NCI-H1436 treated with DMSO at 0.1 percent for 48 hours (cell line): Measurements from ENCODE around the gene PGM1.

Experiments
- DNase-seq: peaks from one replicate; lab custom pipeline; 2025; lab: John Stamatoyannopoulos, UW

Gene PGM1

GRCh38 chr1:63633281-63633680, 40.1 kb downstream of the PGM1 start:
- no peak for DNase-seq

DNA sequence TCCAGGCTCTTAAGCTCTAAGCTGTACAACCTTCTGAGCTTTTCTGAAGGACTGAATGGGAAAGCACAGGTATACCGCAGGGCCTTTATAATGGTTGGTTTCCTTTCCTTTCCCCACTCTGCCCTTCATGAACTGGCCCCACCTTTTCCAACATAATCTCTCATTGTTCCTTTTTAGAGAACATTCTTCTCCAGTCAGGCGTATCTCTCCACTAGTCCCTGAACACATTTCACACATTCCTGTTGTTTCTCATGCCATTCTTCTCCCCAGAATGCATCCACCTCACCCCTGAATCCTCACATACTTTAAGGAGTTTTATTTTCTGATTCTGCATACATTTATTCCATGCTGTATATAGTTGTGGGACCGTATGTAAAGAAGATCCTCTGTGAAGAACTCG, 41.3 kb downstream of the PGM1 start:
- no peak for DNase-seq

- DNase-seq = no peak
These were observed 42.5 kb downstream of the PGM1 start for GRCh38 chr1:63635681-63636080.

DNA sequence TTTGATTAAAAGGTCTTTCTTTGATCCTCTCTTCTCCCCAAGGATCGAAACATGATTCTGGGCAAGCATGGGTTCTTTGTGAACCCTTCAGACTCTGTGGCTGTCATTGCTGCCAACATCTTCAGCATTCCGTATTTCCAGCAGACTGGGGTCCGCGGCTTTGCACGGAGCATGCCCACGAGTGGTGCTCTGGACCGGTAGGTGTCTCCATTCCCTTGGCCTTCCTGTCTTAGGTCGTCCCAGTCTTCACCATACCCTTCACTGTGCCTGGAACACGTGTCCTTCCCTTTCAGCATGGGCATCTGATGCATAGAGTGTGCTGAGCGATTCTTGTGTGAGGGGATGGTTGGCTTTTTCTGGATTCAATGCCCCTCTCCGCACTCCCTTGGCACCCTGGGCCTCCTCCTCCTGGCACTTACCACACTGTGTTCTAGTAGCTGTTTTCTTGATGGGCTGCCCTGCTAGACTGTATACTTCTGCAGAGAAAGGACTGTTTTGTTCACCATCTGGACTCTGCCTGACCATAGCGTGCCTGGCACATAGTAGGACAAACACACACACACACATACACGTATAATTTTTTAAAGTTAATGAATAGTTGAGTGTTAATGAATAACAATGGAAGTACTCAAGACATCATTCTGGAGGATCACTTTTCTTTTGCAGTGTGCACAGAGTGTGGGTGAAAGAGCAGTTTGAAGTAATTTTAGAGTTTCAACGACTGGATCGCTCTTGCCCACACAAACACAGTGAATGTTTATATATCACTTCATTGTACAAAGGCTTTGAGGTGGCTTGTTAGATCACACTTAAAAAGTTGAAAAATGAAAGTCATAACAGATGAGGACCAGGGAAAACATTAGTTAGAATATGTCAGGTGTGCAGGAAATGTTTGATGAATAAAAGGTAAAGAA, 43.2 kb downstream of the PGM1 start:
- DNase-seq = no peak

- no peak for DNase-seq
These were observed 45.3 kb downstream of the PGM1 start for GRCh38 chr1:63638471-63638870.

DNA sequence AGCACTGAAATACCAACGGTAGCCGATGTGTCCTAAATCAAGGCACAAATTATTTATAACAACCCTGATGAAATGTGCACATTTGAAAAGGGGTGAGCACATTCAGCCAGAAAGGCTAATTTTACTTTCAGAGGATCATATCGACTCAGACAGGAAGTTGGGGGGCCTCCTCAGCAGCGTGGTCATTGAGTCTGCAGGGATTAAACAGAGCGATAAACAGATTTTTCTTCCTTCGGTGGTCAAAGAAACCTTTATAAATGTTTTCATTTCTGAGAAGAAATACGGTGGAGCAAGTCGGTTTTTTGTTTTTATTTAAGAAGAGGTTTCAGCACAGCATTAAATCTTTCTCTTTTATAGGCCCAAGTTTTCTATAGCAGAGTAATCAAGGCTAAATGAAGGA, 45.7 kb downstream of the PGM1 start:
- no peak for DNase-seq

DNA sequence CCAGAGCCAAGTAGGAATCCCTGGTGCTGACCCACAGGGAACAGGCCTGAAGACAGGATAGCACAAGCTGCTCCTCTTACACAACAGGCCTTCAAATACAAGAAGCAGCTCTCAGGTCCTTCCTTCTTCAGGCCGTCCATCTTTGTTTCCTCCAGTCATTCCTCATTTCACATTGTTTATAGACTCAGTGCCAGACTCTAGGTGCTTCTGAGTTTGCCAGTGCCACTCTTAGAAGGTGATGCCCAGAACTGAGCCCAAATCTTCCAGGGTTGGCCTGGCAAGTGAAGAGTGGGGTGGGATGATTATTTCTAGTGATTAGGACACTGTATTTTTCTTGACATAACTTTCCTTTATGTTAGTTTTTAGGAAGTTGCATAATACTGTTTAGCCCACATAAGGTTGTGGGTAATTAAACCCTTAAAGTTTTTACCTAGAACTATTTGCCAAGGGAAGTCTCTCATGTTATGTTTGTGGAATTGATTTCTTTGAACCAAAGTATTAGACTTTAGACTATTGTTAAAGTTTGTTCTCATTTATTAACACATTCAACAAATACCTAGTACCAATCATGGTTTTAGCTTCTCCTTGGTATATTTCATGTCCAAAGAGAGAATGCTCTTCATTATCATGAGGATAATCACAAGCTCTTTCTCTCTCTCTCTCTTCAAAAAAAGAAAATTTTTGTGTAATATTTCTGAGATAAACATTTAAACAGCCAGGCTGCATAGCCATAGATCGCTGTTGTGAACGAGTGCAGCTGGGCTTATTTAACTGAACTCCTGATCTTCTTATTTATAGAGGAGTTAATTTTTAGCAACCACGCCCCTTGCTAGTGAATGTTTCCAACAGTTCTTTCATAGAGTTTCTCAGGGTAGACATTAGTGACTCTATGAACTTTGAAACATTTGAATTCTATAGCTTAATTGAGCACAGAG, 47.7 kb downstream of the PGM1 start:
- no peak for DNase-seq

- DNase-seq = no peak
These were observed 48.4 kb downstream of the PGM1 start for GRCh38 chr1:63641615-63642014.

DNA sequence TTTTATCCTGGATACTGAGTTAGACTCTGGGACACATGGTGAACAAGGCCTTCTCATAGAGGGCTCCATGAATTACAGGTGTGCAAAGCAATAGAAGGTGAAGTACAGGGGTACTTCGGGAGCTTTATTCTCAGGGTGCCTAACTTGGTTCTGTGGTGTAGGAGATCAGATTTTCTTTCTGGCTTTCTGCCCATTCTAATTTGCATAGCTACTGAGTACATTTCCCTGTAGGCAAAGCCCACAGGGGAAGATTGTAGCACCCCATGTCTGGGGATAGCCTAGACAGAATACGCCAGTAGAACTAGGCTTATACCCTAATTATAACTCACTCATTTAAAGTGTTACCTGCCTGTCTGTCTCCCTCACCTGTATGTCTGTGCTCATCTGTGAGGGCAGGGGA, 49.7 kb downstream of the PGM1 start:
- no peak for DNase-seq

DNA sequence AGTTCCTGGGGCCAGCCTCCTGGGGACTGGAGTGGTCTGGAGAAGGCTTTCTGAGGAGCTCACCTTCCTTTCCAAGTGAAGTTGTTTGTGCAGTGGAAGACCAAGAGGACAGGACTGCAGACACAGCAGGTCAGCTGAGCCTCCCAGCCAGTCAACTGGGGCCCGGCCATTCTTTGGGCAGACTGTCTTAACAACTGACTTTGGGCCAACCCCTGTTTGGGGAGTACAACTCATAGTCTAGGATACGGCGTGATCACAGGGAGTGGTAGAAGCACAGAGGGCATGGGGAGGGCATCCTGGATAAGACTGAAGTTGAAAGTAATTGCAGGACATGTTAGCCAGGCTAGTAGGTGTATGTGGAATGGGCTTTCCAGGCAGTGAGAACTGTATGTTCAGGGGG, 50.3 kb downstream of the PGM1 start:
- DNase-seq = no peak

DNA sequence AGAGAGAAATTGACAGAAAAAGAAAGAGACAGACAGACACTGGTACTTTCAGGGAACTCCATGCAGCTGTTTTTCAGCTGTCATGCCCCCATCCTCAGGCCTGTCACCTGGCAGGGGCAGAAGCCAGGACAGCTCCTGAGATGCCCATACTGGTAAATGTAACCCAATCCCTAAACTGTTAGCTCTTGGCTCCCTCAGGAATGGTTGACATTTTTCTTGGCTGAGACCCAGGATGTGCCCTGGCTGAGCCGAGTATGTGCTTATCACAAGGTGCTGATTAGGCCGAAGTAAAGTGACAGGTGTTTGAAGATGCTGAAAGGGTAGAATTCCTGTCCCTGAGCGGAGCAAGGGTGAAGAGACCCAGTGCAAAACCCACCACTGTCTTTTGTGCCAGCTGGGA, 50.7 kb downstream of the PGM1 start:
- DNase-seq = no peak

GRCh38 chr1:63645317-63645716, 52.1 kb downstream of the PGM1 start:
- DNase-seq = no peak

- no peak for DNase-seq
These were observed 55.5 kb downstream of the PGM1 start for GRCh38 chr1:63648689-63649088.

- DNase-seq = no peak
These were observed 58.0 kb downstream of the PGM1 start for GRCh38 chr1:63651161-63651701.

DNA sequence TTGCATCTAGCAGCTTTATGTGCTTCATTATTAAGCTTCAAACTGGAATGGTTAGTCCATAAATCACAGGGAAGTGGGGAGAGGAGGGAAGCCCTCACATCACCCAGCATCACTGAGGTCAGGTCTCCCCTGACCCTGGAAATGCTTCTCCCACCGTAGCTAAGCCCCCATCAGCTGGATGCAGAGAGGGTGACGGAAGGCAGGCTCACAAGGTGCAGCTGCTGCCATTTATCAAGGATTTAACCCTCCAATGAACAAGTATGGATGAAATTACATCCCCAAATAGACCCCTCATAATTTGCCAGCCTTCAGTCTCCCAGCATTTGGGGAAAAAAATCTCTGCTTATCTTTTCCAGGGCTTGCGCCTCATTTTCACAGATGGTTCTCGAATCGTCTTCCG, 60.8 kb downstream of the PGM1 start:
- no peak for DNase-seq

DNA sequence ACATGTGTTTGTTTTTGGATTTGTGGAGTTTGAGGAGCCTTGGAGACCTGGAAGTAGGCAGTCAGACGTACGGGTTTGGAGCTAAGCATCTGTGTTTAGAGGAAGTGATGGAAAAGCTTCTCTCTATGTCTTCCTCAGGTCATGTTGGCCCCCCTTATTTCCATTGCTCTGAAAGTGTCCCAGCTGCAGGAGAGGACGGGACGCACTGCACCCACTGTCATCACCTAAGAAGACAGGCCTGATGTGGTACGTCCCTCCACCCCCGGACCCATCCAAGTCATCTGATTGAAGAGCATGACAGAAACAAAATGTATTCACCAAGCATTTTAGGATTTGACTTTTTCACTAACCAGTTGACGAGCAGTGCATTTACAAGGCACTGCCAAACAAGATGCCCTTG, 66.2 kb downstream of the PGM1 start:
- DNase-seq = no peak

DNA sequence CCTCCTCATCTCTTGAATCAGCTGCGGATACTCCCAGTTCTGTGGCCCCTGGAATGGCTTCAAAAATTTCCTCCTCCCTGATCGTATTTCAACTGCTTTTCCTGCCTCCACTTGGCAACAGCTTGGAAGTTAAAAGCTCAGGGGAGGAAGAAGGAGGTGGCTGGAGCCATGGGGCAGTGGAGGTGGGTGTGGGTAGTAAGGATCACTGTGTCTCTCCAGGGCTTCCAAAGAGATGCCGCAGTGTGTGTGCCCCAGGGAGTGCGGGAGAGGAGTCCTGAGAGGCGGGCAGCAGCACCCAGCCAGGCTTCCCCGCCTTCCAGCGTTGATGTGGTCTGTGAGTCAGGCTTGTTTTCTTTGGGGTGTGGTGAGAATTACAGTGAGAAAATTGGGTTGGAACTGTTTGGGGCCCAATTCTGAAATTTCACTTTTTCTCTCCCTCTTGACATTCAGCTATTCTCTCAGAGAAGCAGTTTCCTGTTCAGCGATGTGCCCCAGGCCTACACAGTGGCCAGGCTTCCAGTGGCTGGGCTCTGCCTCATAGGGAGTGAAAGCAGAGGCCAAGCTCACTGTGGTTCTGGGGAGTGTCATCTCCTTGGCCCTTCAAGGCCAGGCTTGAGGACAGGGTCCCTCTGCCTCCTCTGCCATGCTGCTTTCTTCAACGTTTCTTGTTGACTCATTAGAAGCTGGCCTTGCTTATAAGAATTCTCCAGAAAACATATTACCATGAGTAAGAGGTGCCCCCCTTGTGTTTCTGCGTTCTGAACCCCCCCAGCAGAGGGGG, 69.0 kb downstream of the PGM1 start:
- no peak for DNase-seq

GRCh38 chr1:63662841-63663240, 69.6 kb downstream of the PGM1 start:
- no peak for DNase-seq

- no peak for DNase-seq
These were observed 70.1 kb downstream of the PGM1 start for GRCh38 chr1:63663301-63663700.

GRCh38 chr1:63663873-63664272, 70.7 kb downstream of the PGM1 start:
- DNase-seq = no peak

DNA sequence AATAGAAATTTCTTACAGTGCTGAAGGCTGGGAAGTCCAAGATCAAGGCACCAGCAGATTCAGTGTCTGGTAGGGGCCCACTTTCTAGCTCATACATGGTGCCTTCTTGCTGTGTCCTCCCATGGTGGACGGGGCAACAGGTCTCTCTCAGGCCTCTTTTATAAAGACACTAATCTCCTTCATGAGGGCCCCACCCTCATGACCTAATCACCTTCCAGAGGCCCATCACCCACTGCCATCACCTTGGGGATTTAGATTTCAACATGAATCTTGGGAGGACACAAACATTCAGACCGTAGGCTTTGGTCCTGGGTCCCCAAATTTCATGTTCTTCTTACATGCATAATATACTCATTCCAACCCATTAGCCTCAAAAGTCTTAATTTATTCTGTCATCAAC, 71.5 kb downstream of the PGM1 start:
- no peak for DNase-seq

DNA sequence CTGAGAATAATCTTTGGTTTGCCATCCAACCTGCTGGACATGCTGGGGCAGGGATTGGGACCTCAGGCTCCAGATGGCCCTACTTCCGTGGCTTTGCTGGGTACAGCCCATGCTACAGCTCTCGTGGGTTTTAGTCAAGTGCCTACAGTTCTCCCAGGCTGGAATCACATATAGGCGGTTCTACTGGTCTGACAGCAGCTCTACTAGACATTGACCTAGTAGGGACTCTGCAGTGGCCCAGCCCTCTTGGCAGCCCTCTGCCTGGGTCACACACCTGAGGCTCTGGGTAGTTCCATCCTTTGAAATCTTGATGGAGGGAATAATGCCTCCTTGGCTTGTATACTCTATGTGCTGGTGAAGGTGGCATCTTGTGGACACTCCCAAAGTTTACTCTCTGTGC, 72.2 kb downstream of the PGM1 start:
- DNase-seq = no peak
